ENCODE data around the gene ABCA2. TPM values are rescaled to one million over a fixed set of nuclear protein-coding genes. Genes with fewer than 3 reads are reported as not detected.

ABCA2 gene
- total and polyA plus RNA-seq, 4 donors = 13.4 to 39.0 (median 16.5) TPM

GRCh38 chr9:136968333-136969127 is 59.5 kb downstream of the ABCA2 start:
- DNase-seq (no peak), ATAC-seq (ENCODE audit: insufficient read depth, low FRiP score) (no peak)
- Histone ChIP-seq H3K27me3 (ENCODE audit: control insufficient read depth in 3 of 3, insufficient read depth in 3 of 3, low read length in 2 of 3) (no peaks in the 10 kb centered on the region), H3K9ac (ENCODE audit: insufficient read depth in 1 of 2, low read length in 2 of 2) (no peak overlapping the region), H3K9me3 (ENCODE audit: control insufficient read depth in 4 of 4, insufficient read depth in 3 of 4, low read length in 3 of 4) (no peaks in the 10 kb centered on the region), H3K36me3 (ENCODE audit: control insufficient read depth in 4 of 4, insufficient read depth in 4 of 4, low read length in 4 of 4) (no peaks in the 10 kb centered on the region), H3K4me1 (ENCODE audit: control insufficient read depth in 5 of 5, insufficient read depth in 5 of 5, low read length in 5 of 5) (peaks cover 0 to 18% (median 5%) of the 10 kb centered on the region in 5 donors), H3K27ac (ENCODE audit: low read depth in 1 of 2, low read length in 1 of 2) (no peak overlapping the region), H3K4me3 (no peak overlapping the region)
- no peak for TF ChIP-seq CTCF (IDR thresholded peaks at IDR 0.05; ENCODE audit: control extremely low read depth, extremely low read depth)
- WGBS, 2 donors = 79 to 88% methylated on average over 17 of the region's 17 CpGs

GRCh38 chr9:136965771-136966484 is 62.1 kb downstream of the ABCA2 start:
- peak in 1 of 3 donors; percentile 20 for DNase-seq
- TF ChIP-seq CTCF (IDR thresholded peaks at IDR 0.05; ENCODE audit: control extremely low read depth, extremely low read depth) = no peak
- Histone ChIP-seq H3K9me3 (ENCODE audit: control insufficient read depth in 4 of 4, insufficient read depth in 3 of 4, low read length in 3 of 4) (no peaks in the 10 kb centered on the region), H3K27ac (ENCODE audit: low read depth in 1 of 2, low read length in 1 of 2) (no peak overlapping the region), H3K4me3 (no peak overlapping the region), H3K4me1 (ENCODE audit: control insufficient read depth in 5 of 5, insufficient read depth in 5 of 5, low read length in 5 of 5) (peaks cover 0 to 18% (median 5%) of the 10 kb centered on the region in 5 donors), H3K36me3 (ENCODE audit: control insufficient read depth in 4 of 4, insufficient read depth in 4 of 4, low read length in 4 of 4) (no peaks in the 10 kb centered on the region), H3K9ac (ENCODE audit: insufficient read depth in 1 of 2, low read length in 2 of 2) (no peak overlapping the region), H3K27me3 (ENCODE audit: control insufficient read depth in 3 of 3, insufficient read depth in 3 of 3, low read length in 2 of 3) (no peaks in the 10 kb centered on the region)
- 20 to 26% methylated on average over 21 to 23 of the region's 23 CpGs for WGBS, 2 donors
- no peak for ATAC-seq (ENCODE audit: insufficient read depth, low FRiP score)

GRCh38 chr9:136964833-136965422 is 63.1 kb downstream of the ABCA2 start:
- Histone ChIP-seq H3K27ac (ENCODE audit: low read depth in 1 of 2, low read length in 1 of 2) (no peak overlapping the region), H3K4me3 (no peak overlapping the region), H3K4me1 (ENCODE audit: control insufficient read depth in 5 of 5, insufficient read depth in 5 of 5, low read length in 5 of 5) (peaks cover 0 to 10% (median 5%) of the 10 kb centered on the region in 5 donors), H3K36me3 (ENCODE audit: control insufficient read depth in 4 of 4, insufficient read depth in 4 of 4, low read length in 4 of 4) (no peaks in the 10 kb centered on the region), H3K9me3 (ENCODE audit: control insufficient read depth in 4 of 4, insufficient read depth in 3 of 4, low read length in 3 of 4) (no peaks in the 10 kb centered on the region), H3K27me3 (ENCODE audit: control insufficient read depth in 3 of 3, insufficient read depth in 3 of 3, low read length in 2 of 3) (no peaks in the 10 kb centered on the region), H3K9ac (ENCODE audit: insufficient read depth in 1 of 2, low read length in 2 of 2) (no peak overlapping the region)
- WGBS, 2 donors = 88% methylated on average over 26 of the region's 26 CpGs
- ATAC-seq (ENCODE audit: insufficient read depth, low FRiP score) = no peak
- no peak for DNase-seq
- no peak for TF ChIP-seq CTCF (IDR thresholded peaks at IDR 0.05; ENCODE audit: control extremely low read depth, extremely low read depth)
